ENCODE results near the gene HKDC1.

Gene HKDC1

DNA sequence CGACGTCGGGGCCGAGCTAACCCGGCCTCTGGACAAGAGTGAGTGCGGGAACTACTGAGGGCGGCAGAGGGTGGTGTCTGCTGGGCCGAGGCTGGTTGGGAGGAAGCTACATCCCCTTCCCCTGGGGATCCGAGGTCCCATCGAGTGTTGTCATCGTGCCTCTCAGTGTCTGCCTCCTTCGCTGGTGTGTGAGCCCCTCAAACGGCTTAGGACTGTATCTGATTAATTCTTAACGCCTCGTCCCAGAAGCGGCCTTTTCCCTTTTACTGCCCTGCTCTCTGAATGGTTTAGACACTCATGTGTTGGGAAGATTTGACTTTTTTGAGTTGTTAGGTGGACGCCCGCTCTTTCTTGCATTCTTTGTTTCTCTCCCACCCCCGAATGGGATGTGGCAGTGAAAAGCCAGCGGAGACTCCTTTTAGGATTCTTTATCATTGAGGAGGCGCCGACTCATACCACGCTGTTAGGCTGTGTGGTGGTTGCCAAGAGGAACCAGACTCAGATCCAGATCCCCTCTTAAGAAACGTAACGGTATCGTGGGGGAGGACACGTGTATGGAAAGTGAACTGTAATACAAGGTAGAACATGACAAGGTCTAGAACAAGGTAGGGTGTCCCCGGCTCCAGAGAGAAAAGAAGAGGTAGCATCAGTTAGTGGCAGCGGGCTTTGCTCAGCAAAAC lies 39.5 kb upstream of the HKDC1 start:
- H3K27ac ChIP-seq (replicated peaks) = peak overlapping the region; percentile 99
- peak overlapping the region; percentile 76 for H3K4me3 ChIP-seq (replicated peaks; ENCODE audit: insufficient read depth, low read length)
- TF ChIP-seq, protein P1, sequence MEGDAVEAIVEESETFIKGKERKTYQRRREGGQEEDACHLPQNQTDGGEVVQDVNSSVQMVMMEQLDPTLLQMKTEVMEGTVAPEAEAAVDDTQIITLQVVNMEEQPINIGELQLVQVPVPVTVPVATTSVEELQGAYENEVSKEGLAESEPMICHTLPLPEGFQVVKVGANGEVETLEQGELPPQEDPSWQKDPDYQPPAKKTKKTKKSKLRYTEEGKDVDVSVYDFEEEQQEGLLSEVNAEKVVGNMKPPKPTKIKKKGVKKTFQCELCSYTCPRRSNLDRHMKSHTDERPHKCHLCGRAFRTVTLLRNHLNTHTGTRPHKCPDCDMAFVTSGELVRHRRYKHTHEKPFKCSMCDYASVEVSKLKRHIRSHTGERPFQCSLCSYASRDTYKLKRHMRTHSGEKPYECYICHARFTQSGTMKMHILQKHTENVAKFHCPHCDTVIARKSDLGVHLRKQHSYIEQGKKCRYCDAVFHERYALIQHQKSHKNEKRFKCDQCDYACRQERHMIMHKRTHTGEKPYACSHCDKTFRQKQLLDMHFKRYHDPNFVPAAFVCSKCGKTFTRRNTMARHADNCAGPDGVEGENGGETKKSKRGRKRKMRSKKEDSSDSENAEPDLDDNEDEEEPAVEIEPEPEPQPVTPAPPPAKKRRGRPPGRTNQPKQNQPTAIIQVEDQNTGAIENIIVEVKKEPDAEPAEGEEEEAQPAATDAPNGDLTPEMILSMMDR (IDR thresholded peaks at IDR 0.05; ENCODE audit: insufficient read depth, low read length) = no peak
- no peak for TF ChIP-seq GABPA (IDR thresholded peaks at IDR 0.05; ENCODE audit: low read depth)
- TF ChIP-seq REST (IDR thresholded peaks at IDR 0.05; ENCODE audit: insufficient replicate concordance, low read depth) = no peak
- no peak for TF ChIP-seq POLR2AphosphoS5 (IDR thresholded peaks at IDR 0.05; ENCODE audit: low read depth)
- H3K27me3 ChIP-seq (ENCODE audit: insufficient read depth, poor library complexity, severe bottlenecking) = no peaks in the 10 kb centered on the region
- DNase-seq (ENCODE audit: low read depth in 1 of 2, low spot score in 1 of 2) = peak; percentile 38 to 66

DNA sequence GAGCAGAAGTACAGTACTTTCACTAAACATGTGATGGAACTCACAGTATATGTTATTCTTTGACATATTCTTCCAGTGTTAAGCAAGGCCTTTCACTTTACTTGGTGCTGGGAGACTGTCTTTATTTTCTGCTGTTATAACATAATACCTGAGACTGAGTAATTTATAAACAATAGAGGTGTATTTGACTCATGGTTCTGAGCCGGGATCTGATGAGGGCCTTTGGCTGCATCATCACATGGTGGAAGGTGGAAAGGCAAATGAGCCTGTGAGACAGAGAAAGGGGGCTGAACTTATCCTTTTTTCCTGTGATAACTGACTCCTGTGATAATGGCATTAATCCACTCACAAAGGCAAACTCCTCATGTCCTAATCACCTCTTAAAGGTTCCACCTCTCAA lies 38.7 kb upstream of the HKDC1 start:
- Histone ChIP-seq H3K27me3 (ENCODE audit: insufficient read depth, poor library complexity, severe bottlenecking) (no peaks in the 10 kb centered on the region), H3K4me3 (replicated peaks; ENCODE audit: insufficient read depth, low read length) (peak overlapping the region; percentile 76), H3K27ac (replicated peaks) (peak overlapping the region; percentile 99)
- TF ChIP-seq REST (IDR thresholded peaks at IDR 0.05; ENCODE audit: insufficient replicate concordance, low read depth) = no peak
- no peak for DNase-seq (ENCODE audit: low read depth in 1 of 2, low spot score in 1 of 2)

GRCh38 chr10:69182005-69182404 lies 38.1 kb upstream of the HKDC1 start:
- no peak overlapping the region for H3K27ac ChIP-seq (replicated peaks)
- no peak for DNase-seq (ENCODE audit: low read depth in 1 of 2, low spot score in 1 of 2)
- no peak overlapping the region for H3K4me3 ChIP-seq (replicated peaks; ENCODE audit: insufficient read depth, low read length)
- H3K27me3 ChIP-seq (ENCODE audit: insufficient read depth, poor library complexity, severe bottlenecking) = no peaks in the 10 kb centered on the region
- TF ChIP-seq SPI1 (IDR thresholded peaks at IDR 0.05; ENCODE audit: borderline replicate concordance, low read depth) = no peak
- TF ChIP-seq POLR2AphosphoS5 (IDR thresholded peaks at IDR 0.05; ENCODE audit: low read depth) = no peak
- TF ChIP-seq, protein P1 (IDR thresholded peaks at IDR 0.05; ENCODE audit: insufficient read depth, low read length) = no peak
- no peak for TF ChIP-seq GABPA (IDR thresholded peaks at IDR 0.05; ENCODE audit: low read depth)
- no peak for TF ChIP-seq REST (IDR thresholded peaks at IDR 0.05; ENCODE audit: insufficient replicate concordance, low read depth)

Data from HL-60 (cell line).